Activated T-cell treated with anti-CD3 and anti-CD28 coated beads, Interleukin-2, amount 50 U/mL, for 72 hours (primary cell): ENCODE data around the gene SUN5. TPM values are rescaled to one million over a fixed set of nuclear protein-coding genes. Genes with fewer than 3 reads are reported as not detected.
"Not testable (repeated sequence)": the region's sequence is repeated elsewhere in the genome, so short reads cannot be mapped to it uniquely, and the experiment has no call there.

Experiments used
- ATAC-seq, 2 donors: fragments of 150-1000 bp; cut with Tn5 transposase; replicated peaks in 1 of 2; 2 replicates each; pipeline ENCODE4 v1.10.0; 2021; ENCODE audit warnings: moderate library complexity in 2 of 2, mild to moderate bottlenecking in 1 of 2
- DNase-seq, 2 donors: peaks; one replicate each; pipeline ENCODE4 v3.0.0; 2021 to 2022; ENCODE audit warnings: mixed read lengths in 1 of 2
- H3K27ac Mint-ChIP-seq: one replicate; pipeline ENCODE4 v1.8.0; 2022; ENCODE audit warnings: mild to moderate bottlenecking, moderate library complexity, mixed read lengths
- H3K27me3 Mint-ChIP-seq: one replicate; pipeline ENCODE4 v1.8.0; 2022; ENCODE audit warnings: low read depth, mixed read lengths
- H3K36me3 Mint-ChIP-seq, 2 donors: one replicate each; pipeline ENCODE4 v1.8.0; 2022; ENCODE audit warnings: mixed read lengths in 2 of 2, mild to moderate bottlenecking in 1 of 2; ENCODE audit not compliant: insufficient read depth in 2 of 2
- H3K4me1 Mint-ChIP-seq: one replicate; pipeline ENCODE4 v1.8.0; 2022; ENCODE audit warnings: low read depth, mixed read lengths
- H3K4me3 Mint-ChIP-seq, 2 donors: one replicate each; pipeline ENCODE4 v1.8.0; 2022; ENCODE audit warnings: mild to moderate bottlenecking in 2 of 2, mixed read lengths in 2 of 2, moderate library complexity in 2 of 2
- H3K9me3 Mint-ChIP-seq, 2 donors: one replicate each; pipeline ENCODE4 v1.8.0; 2022; ENCODE audit warnings: mixed read lengths in 2 of 2
- total RNA-seq, 2 donors: library from RNA; stranded (reverse); gene quantifications; one replicate each; pipeline ENCODE4 v1.2.3, GENCODE V29; 2022

The SUN5 gene, protein sequence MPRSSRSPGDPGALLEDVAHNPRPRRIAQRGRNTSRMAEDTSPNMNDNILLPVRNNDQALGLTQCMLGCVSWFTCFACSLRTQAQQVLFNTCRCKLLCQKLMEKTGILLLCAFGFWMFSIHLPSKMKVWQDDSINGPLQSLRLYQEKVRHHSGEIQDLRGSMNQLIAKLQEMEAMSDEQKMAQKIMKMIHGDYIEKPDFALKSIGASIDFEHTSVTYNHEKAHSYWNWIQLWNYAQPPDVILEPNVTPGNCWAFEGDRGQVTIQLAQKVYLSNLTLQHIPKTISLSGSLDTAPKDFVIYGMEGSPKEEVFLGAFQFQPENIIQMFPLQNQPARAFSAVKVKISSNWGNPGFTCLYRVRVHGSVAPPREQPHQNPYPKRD
- total RNA-seq = not detected

DNA sequence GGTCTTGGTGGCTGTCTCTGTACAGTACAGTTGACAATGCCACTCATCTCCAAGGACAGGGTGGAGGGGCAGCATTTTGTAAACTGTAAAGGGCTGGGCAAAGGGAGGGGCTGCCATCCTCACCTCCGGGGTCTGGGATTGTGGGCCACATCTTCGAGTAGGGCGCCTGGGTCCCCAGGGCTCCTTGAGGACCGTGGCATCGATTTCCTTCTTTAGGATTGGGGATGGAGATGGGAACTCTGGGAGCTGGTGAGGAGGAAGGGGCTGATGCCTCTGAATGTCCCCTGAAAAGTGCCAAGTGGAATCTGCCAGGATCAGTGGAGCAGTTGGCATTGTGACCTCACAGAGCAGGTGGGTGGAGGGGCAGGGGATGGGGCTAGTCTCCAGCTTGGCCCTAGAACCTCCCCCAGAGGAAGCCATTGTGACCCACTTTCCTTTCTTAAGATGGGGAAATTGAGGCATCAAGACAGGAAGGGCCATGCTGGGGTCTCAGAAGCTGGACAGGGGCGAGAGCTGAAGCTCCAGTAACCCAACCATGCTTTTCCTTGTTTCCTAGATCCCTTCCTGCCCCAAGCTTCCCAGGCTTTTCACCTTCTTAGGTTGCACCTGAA lies at the start of gene SUN5:
SUN5 (minus strand) TSS at position 293 of the 611 bp plus-strand sequence; CDS start at position 200, 93 bp downstream.
- H3K9me3 Mint-ChIP-seq = peaks cover 2 to 3% of the 10 kb centered on the region in 2 donors
- DNase-seq (no peak), ATAC-seq (no peak)
- H3K4me1 Mint-ChIP-seq = peaks cover 34% of the 10 kb centered on the region
- no peak within 1 kb of the TSS for H3K4me3 Mint-ChIP-seq
- no peaks in the 10 kb centered on the region for H3K36me3 Mint-ChIP-seq
- H3K27me3 Mint-ChIP-seq = no peaks in the 10 kb centered on the region
- H3K27ac Mint-ChIP-seq = no peak within 1 kb of the TSS

DNA sequence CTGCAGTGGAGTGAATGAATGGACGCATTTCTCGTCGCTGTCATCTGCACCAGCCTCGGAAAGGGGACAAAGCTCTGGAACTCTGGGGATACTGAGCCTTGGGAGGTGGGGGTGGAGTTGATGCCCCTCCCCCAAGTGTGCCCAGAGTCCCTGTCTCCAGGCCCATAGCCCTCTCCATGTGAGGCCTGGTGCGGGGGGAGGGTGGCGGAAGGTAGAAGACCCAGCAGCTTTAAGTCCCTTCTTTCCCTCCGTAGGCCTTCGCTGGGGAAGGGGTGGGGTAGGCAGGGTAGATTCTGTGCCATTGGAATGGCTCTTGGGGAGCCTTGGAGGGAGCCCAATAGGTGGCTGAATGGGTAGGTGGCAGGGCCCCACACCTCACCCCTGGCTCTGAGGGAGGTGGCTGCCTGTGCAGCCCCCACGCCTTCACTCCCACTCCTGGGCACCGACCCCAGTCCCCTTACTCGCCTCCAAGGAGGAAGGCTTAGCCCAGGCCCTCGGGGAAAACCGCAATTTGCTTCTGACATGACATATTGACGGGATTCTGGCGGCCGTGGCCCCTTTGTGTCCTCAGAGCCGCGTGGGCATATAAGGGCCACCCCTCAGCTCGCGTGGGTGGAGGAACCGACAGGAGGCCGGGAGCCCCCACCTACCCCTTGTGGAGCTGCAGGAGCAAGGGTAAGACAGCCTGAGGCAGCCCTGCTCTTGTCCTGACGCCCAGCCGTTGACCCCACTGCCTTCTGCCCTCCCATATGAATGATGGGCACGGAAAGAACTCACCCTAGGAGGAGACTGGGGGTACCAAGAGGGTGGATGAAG lies 49.3 kb upstream of the SUN5 start, which contains the start of gene BPIFB3:
BPIFB3 (plus strand) TSS at position 613 of the 816 bp plus-strand sequence. CDS start 1,533 bp downstream, outside the sequence.
- Mint-ChIP-seq H3K4me1 (no peaks in the 10 kb centered on the region), H3K9me3 (no peaks in the 10 kb centered on the region), H3K27me3 (no peaks in the 10 kb centered on the region), H3K27ac (no peak within 1 kb of the TSS), H3K4me3 (no peak within 1 kb of the TSS), H3K36me3 (no peaks in the 10 kb centered on the region)
- ATAC-seq = no peak
- DNase-seq = no peak

DNA sequence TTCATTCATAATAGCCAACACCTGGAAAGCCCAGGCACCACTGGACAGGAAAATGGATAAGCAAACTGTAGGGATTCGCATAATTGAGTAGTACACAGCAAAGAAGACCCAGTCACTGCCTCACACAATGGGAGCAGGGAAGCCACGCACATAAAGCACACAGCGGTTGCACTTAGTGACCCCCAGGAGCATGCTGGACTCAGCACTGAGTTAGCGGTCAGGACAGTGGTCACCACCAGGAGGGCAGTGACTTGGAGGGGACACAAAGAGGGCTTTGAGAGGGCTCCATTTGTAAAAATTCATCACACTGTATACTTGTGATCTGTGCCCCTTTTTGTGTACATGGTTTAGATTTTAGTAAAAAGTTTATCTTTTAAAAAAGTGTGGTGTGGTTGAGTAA lies 47.1 kb upstream of the SUN5 start:
- Mint-ChIP-seq H3K9me3 (no peaks in the 10 kb centered on the region), H3K27me3 (no peaks in the 10 kb centered on the region), H3K36me3 (no peaks in the 10 kb centered on the region), H3K4me3 (no peak overlapping the region), H3K4me1 (no peaks in the 10 kb centered on the region), H3K27ac (no peak overlapping the region)
- no peak for ATAC-seq
- no peak for DNase-seq

DNA sequence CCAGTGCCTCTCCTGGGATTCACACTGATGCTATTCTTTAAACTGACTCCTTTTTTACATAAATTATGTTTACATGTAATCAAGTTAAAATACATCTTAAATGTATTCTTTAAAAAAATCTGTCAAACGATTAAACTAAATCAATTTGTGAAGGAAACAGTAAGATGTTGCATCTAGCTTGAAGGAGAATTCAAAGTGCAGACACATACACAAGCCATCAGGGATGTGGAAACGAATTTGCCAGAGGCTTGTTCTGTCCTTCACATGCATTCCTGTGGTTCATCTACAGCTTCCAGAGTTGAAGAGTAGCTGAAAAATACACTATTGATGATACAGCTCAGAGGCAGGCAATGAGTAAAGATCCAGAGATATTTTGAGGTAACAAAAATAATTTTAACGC lies 42.2 kb upstream of the SUN5 start:
- Mint-ChIP-seq H3K9me3 (peaks cover 8 to 9% of the 10 kb centered on the region in 2 donors), H3K27me3 (no peaks in the 10 kb centered on the region), H3K4me3 (no peak overlapping the region), H3K4me1 (no peaks in the 10 kb centered on the region), H3K36me3 (peaks cover 3 to 7% of the 10 kb centered on the region in 2 donors), H3K27ac (no peak overlapping the region)
- no peak for DNase-seq
- no peak for ATAC-seq

DNA sequence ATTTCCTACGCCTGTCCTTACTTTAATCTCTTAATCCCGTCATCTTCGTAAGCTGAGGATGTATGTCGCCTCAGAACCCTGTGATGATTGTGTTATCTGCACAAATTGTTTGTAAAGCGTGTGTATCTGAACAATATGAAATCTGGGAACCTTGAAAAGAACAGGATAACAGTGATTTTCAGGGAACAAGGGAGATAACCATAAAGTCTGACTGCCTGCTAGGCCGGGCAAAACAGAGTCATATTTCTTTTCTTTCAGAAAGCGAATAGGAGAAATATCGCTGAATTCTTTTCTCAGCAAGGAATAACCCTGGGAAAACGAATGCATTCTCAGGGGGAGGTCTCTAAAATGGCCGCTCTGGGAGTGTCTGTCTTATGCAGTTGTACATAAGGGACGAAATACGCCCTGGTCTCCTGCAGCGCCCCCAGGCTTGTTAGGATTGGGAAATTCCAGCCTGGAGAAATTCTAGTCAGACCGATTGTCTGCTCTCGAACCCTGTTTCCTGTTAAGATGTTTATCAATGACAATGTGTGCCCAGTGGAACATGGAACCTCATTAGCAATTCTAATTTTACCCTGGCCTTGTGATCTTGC lies 41.0 kb upstream of the SUN5 start:
- DNase-seq, H3K4me3 Mint-ChIP-seq, H3K27ac Mint-ChIP-seq, H3K9me3 Mint-ChIP-seq, H3K4me1 Mint-ChIP-seq, H3K36me3 Mint-ChIP-seq, H3K27me3 Mint-ChIP-seq, ATAC-seq: not testable (repeated sequence)

DNA sequence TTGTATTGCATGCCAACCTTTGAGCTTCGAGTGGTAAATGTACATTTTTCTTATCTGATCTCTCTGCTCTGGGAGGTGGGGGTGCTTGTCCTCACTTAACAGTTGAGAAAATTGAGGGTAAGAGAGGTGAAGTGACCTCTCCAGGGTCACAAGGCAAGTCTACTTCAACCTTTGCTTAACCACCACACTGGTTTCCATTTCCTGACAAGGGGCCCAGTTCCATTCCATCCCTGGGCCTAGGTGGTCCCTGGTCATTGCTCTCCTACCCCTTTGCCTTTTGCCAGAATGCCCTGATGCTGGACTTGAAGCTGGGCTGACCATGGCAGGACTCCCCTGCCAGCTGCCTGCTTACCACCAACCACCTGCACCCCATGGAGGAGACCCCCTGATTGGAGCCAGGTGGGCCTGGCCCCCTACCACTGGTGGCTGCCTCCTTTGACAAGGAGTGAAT lies 39.5 kb upstream of the SUN5 start:
- no peaks in the 10 kb centered on the region for H3K27me3 Mint-ChIP-seq
- ATAC-seq = no peak
- peaks cover 3 to 7% of the 10 kb centered on the region in 2 donors for H3K36me3 Mint-ChIP-seq
- H3K4me1 Mint-ChIP-seq = no peaks in the 10 kb centered on the region
- no peak for DNase-seq
- H3K27ac Mint-ChIP-seq = no peak overlapping the region
- no peak overlapping the region for H3K4me3 Mint-ChIP-seq
- peaks cover 8 to 9% of the 10 kb centered on the region in 2 donors for H3K9me3 Mint-ChIP-seq

DNA sequence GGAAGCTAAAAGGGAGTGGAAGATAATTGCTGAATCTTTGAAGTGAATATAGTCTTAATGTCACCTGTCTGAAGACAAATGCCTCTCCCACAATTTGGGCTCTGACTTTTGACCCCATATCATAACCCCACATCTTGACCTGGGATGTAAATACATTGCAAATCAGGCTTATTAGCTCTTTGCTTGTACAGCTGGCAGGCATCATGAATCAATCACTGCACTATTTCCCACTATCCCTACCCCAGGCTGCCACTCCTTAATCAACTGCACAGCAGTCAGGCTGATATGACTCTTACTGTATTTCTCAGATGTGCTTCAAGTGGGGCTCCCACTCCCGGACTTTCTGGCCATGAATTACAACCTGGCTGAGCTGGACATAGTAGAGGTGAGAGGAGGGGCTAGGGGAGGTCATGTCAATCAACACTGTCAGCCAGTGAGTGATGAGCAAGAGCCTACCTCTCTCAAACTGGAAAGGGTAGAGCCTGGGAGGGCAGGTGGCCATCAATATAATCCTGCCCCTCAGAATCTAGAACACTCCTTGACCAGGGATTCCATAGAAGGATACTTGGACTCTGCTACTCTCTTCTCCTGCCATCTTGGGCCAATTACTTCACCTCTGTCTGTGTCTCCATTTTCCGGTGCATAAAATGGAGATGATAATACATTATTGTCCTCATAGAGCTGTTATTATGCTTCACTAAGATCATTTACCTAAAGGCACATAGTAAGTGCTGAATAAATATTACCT lies 38.9 kb upstream of the SUN5 start:
- DNase-seq = no peak
- Mint-ChIP-seq H3K4me3 (no peak overlapping the region), H3K36me3 (peaks cover 3 to 7% of the 10 kb centered on the region in 2 donors)

DNA sequence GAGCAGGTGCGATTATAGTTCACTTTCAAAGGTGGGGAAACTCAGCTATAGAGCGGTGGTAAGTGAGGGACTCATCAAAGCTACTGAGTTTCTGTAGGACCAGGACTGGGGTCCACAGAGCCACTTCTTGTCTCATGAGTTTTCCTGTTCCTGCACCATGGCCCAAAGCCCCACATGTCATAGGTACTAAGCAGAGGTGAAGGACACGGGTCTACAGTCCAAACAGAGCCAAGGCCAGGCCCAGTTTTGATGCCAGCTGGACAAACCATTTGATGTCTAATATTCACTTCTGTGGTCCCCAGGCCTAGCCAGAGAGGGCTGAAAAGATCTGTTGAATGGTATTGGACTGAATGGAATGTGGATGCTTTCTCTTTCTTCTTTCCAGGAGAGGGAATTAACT lies 38.2 kb upstream of the SUN5 start:
- Mint-ChIP-seq H3K9me3 (peaks cover 14 to 16% of the 10 kb centered on the region in 2 donors), H3K36me3 (peaks cover 3 to 7% of the 10 kb centered on the region in 2 donors), H3K4me1 (no peaks in the 10 kb centered on the region), H3K4me3 (no peak overlapping the region), H3K27ac (no peak overlapping the region), H3K27me3 (no peaks in the 10 kb centered on the region)
- DNase-seq = no peak
- no peak for ATAC-seq

More for the DNA sequence above, 38.9 kb upstream of the SUN5 start:
- H3K4me1 Mint-ChIP-seq = no peaks in the 10 kb centered on the region
- H3K9me3 Mint-ChIP-seq = peaks cover 10 to 11% of the 10 kb centered on the region in 2 donors
- H3K27me3 Mint-ChIP-seq = no peaks in the 10 kb centered on the region
- ATAC-seq = no peak
- no peak overlapping the region for H3K27ac Mint-ChIP-seq

DNA sequence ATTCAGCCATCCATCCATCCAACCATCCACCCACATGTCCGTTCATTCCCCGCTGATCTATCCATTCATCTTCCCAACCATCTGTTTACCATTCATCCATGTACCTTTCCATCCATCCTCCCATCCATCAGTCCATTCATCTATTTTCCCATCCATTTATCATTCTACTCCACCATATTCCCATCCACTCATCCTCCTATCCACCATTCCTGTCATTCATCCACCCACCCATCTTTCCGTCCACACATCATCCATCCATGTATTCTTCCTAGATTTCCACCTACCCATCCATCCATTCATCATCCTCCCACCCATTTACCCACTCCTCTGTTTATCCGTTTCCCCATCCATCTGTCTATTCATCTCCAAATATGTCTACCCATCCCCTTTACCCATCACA lies 34.0 kb upstream of the SUN5 start:
- ATAC-seq (no peak), DNase-seq (no peak)
- H3K27ac Mint-ChIP-seq = no peak overlapping the region
- H3K9me3 Mint-ChIP-seq = peaks cover 5 to 10% of the 10 kb centered on the region in 2 donors
- no peaks in the 10 kb centered on the region for H3K36me3 Mint-ChIP-seq
- H3K4me1 Mint-ChIP-seq = no peaks in the 10 kb centered on the region
- no peak overlapping the region for H3K4me3 Mint-ChIP-seq
- H3K27me3 Mint-ChIP-seq = no peaks in the 10 kb centered on the region

DNA sequence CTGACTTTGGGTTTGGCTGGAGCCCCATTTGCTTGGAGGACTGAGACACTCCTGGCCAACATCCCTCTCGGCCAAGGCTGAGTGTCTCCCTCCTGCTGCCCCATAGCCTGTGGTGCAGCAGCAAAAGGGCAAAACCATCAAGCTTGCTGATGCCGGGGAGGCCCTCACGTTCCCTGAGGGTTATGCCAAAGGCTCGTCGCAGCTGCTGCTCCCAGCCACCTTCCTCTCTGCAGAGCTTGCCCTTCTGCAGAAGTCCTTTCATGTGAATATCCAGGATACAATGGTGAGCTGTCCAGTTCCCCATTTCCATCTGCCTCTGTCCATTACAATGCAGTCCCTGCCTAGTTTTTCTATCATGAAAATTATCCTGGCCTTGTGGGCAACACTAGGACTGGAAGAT lies 33.2 kb upstream of the SUN5 start:
- no peak for ATAC-seq
- Mint-ChIP-seq H3K27ac (no peak overlapping the region), H3K4me3 (no peak overlapping the region), H3K27me3 (no peaks in the 10 kb centered on the region), H3K4me1 (no peaks in the 10 kb centered on the region), H3K36me3 (no peaks in the 10 kb centered on the region), H3K9me3 (peaks cover 5 to 11% of the 10 kb centered on the region in 2 donors)
- no peak for DNase-seq

DNA sequence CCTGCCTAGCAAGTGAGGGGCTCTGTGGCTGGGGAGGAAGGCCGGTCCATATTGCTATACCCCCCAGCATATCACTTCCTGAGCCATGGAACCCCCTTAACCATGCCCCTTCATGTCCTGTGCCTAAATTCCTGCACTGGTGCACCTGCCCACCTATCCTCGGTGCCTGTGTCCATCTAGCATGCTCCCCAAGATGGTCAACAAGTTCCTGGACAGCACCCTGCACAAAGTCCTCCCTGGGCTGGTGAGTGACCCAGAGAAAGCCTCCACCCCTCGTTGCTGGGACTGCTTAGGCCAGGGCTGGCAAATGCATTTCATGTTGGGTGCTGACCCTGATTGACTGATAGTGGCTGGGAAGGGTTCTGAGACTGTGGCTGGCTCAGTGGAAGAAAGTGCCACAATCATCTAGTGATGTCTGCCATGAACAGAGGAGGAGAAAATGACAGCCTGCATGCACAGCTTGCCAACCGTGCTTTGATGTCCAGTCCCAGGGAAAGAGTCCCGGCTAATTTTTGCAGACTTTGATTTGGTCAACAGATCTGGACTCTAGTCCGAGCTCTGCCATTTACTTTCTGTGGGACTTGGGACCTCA lies 30.8 kb upstream of the SUN5 start:
- DNase-seq = no peak
- no peak overlapping the region for H3K27ac Mint-ChIP-seq
- H3K4me3 Mint-ChIP-seq = no peak overlapping the region
- ATAC-seq = no peak
- H3K36me3 Mint-ChIP-seq = no peaks in the 10 kb centered on the region
- peaks cover 5 to 11% of the 10 kb centered on the region in 2 donors for H3K9me3 Mint-ChIP-seq
- no peaks in the 10 kb centered on the region for H3K27me3 Mint-ChIP-seq
- H3K4me1 Mint-ChIP-seq = no peaks in the 10 kb centered on the region

DNA sequence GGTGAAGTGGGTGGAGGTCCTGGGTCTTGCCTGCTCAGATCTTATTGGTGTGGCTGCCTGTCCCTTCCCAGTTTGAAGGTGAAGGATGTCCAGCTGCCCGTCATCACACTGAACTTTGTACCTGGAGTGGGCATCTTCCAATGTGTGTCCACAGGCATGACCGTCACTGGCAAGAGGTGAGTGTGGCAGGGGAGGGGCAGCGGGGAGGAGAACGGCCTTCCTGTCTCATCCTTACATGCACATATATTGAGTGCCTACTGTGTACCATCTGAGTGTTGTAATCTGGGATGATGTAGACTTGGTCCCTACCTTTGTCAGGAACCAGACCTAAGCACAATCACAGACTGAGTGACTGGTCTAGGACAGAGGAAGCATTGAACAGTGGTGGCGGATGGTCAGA lies 29.9 kb upstream of the SUN5 start:
- DNase-seq (no peak), ATAC-seq (no peak)
- Mint-ChIP-seq H3K27ac (no peak overlapping the region), H3K27me3 (no peaks in the 10 kb centered on the region), H3K9me3 (peaks cover 5 to 11% of the 10 kb centered on the region in 2 donors), H3K36me3 (no peaks in the 10 kb centered on the region), H3K4me1 (no peaks in the 10 kb centered on the region), H3K4me3 (no peak overlapping the region)
